K562 (cell line): ENCODE results near the gene SPTBN2. TPM values are rescaled to one million over a fixed set of nuclear protein-coding genes. Genes with fewer than 3 reads are reported as not detected.

Experiments used
- ATAC-seq: fragments of 200-7000 bp; cut with Tn5 transposase; 3 replicates; pipeline ENCODE4 v1.9.1; 2020; ENCODE audit warnings: moderate library complexity
- BruUV-seq: library from RNA; stranded (reverse); fragments of 400-500 nt; replicated peaks from 2 replicates; lab custom pipeline; 2021; lab: Mats Ljungman, UMichigan
- CTCF ChIA-PET: fragments of 300-600 bp; formaldehyde crosslinking; extraction: SDS; loops from one replicate; lab custom pipeline; 2021; ENCODE audit warnings: low intra/inter-chr PET ratio; lab: Yijun Ruan, JAX
- POLR2A ChIA-PET: fragments of 300-600, 350-650 bp; sonication (Branson Sonifier 250); formaldehyde crosslinking; extraction: SDS; loops from one replicate; lab custom pipeline; 2021; ENCODE audit warnings: antibody characterized with exemption, inconsistent platforms; lab: Yijun Ruan, JAX
- DNase-seq, 4 experiments: peaks; one replicate each; pipeline versions ENCODE4 v3.0.0 to v3.0.0-alpha.2; 2011 to 2018; ENCODE audit warnings: low spot score in 3 of 4, mixed read lengths in 3 of 4; ENCODE audit errors: extremely low read depth in 1 of 4
- FAIRE-seq: peaks from 2 replicates; lab custom pipeline; 2011; peaks lifted over from hg19 to GRCh38; lab: Jason Lieb, UNC
- H2AFZ ChIP-seq: 2 replicates; pipeline ENCODE4 v1.6.0; 2011; ENCODE audit warnings: low read depth, low read length, control low read depth, inconsistent platforms
- H3K27ac ChIP-seq: fragments of 200-600 bp; 3 replicates; pipeline ENCODE4 v1.8.0; 2011; ENCODE audit warnings: low read depth, mild to moderate bottlenecking, control low read depth, inconsistent platforms, low read length, moderate library complexity, mixed read lengths; ENCODE audit errors: extremely low read depth
- H3K27me3 ChIP-seq, 2 experiments: fragments of 300-600 bp in 1 of 2; 2 replicates in 1 of 2; 3 replicates in 1 of 2; pipeline versions ENCODE4 v1.6.0 to v1.8.0; 2011; ENCODE audit warnings: inconsistent platforms in 2 of 2, low read length in 2 of 2, mild to moderate bottlenecking in 1 of 2, mixed read lengths in 1 of 2, moderate library complexity in 1 of 2; ENCODE audit not compliant: control insufficient read depth in 2 of 2, insufficient read depth in 2 of 2
- H3K36me3 ChIP-seq: fragments of 300-600 bp; 3 replicates; pipeline ENCODE4 v1.8.0; 2011; ENCODE audit warnings: mild to moderate bottlenecking, low read length, inconsistent platforms; ENCODE audit not compliant: control insufficient read depth, insufficient read depth
- H3K4me1 ChIP-seq, 2 experiments: fragments of 200-600 bp in 1 of 2; replicated peaks in 1 of 2; 2 replicates in 1 of 2; 3 replicates in 1 of 2; pipeline versions ENCODE4 v1.5.1 to v1.8.0; 2011; ENCODE audit warnings: inconsistent platforms in 2 of 2, low read length in 2 of 2, mild to moderate bottlenecking in 1 of 2, mixed read lengths in 1 of 2, moderate library complexity in 1 of 2; ENCODE audit not compliant: control insufficient read depth in 2 of 2, insufficient read depth in 2 of 2
- H3K4me2 ChIP-seq: 2 replicates; pipeline ENCODE4 v1.6.1; 2011; ENCODE audit warnings: low read length, control low read depth, inconsistent platforms, mixed read lengths; ENCODE audit not compliant: insufficient read depth
- H3K4me3 ChIP-seq: fragments of 200-600 bp; sonication (generic), shearing (Covaris generic); 2 replicates; pipeline ENCODE4 v1.5.1; 2016; ENCODE audit warnings: control low read depth, inconsistent platforms
- H3K79me2 ChIP-seq: fragments of 200-600 bp; 3 replicates; pipeline ENCODE4 v1.8.0; 2011; ENCODE audit warnings: low read length, inconsistent platforms; ENCODE audit not compliant: control insufficient read depth, insufficient read depth
- H3K9ac ChIP-seq, 2 experiments: 2 replicates each; pipeline versions ENCODE4 v1.6.0 to v1.6.1; 2011; ENCODE audit warnings: low read depth in 2 of 2, low read length in 2 of 2, control low read depth in 1 of 2, inconsistent platforms in 1 of 2, mild to moderate bottlenecking in 1 of 2, mixed read lengths in 1 of 2; ENCODE audit not compliant: insufficient read depth in 1 of 2
- H3K9me1 ChIP-seq: one replicate; pipeline ENCODE4 v1.6.0; 2011; ENCODE audit warnings: inconsistent platforms, mild to moderate bottlenecking, low read length, moderate library complexity; ENCODE audit not compliant: control insufficient read depth, insufficient read depth
- H3K9me3 ChIP-seq: replicated peaks from 2 replicates; pipeline ENCODE4 v1.5.1; 2011; ENCODE audit warnings: low read depth, low read length, inconsistent platforms; ENCODE audit not compliant: control insufficient read depth, insufficient read depth
- H4K20me1 ChIP-seq: replicated peaks from 2 replicates; pipeline ENCODE4 v1.6.1; 2011; ENCODE audit warnings: low read length, inconsistent platforms, mixed read lengths; ENCODE audit not compliant: control insufficient read depth, insufficient read depth
- E2F6 ChIP-seq, 2 experiments: IDR thresholded peaks; 2 replicates each; pipeline ENCODE4 v1.6.1; 2011; ENCODE audit warnings: borderline replicate concordance in 1 of 2, control low read depth in 1 of 2, low read depth in 1 of 2, low read length in 1 of 2, mild to moderate bottlenecking in 1 of 2, mixed read lengths in 1 of 2, moderate library complexity in 1 of 2; ENCODE audit not compliant: insufficient read depth in 1 of 2, insufficient read length in 1 of 2, poor library complexity in 1 of 2, severe bottlenecking in 1 of 2; ENCODE audit errors: extremely low read depth in 1 of 2
- FUS ChIP-seq: fragments of 200-400 bp; formaldehyde crosslinking; optimal IDR thresholded peaks from 2 replicates; pipeline ENCODE3; 2017; ENCODE audit warnings: low read depth, low read length
- HMG20B ChIP-seq: fragments of 250-450 bp; sonication (Bioruptor Pico); IDR thresholded peaks from 2 replicates; pipeline ENCODE4 v1.5.0; 2021; ENCODE audit warnings: mild to moderate bottlenecking
- NUFIP1 ChIP-seq: fragments of 450-650 bp; IDR thresholded peaks from 2 replicates; pipeline ENCODE4 v1.6.1; 2018; ENCODE audit not compliant: partially characterized antibody
- TRIM25 ChIP-seq: fragments of 450-650 bp; IDR thresholded peaks from 2 replicates; pipeline ENCODE4 v1.7.0; 2016; ENCODE audit warnings: borderline replicate concordance
- ZNF217 ChIP-seq: sonication (generic); formaldehyde crosslinking; IDR thresholded peaks from 2 replicates; pipeline ENCODE4 v1.8.0; 2022; ENCODE audit warnings: mild to moderate bottlenecking, missing genetic modification reagents
- ZNF274 ChIP-seq: IDR thresholded peaks from 2 replicates; pipeline ENCODE4 v1.6.1; 2011; ENCODE audit warnings: low read depth, mild to moderate bottlenecking, low read length, moderate library complexity, borderline replicate concordance
- ZNF561 ChIP-seq: fragments of 450-650 bp; formaldehyde crosslinking; conservative IDR thresholded peaks from 2 replicates; pipeline ENCODE4 v1.4.0; 2020; ENCODE audit warnings: mild to moderate bottlenecking, moderate library complexity
- WGBS: fragments of 100-300 bp; shearing (Covaris generic); methylation state at CpG from one replicate; pipeline ENCODE4 v1.1.6; 2016; ENCODE audit warnings: low coverage, mixed read lengths; ENCODE audit not compliant: insufficient coverage; ENCODE audit errors: missing lambda C conversion rate; 5-methylcytosine and 5-hydroxymethylcytosine counted together
- in situ Hi-C: fragments of 300-500 bp; cut with MboI; formaldehyde crosslinking; loops from 4 replicates; pipeline ENCODE4 v1.15.0; 2018; ENCODE audit warnings: inconsistent platforms, mixed read lengths
- intact Hi-C: fragments of 100-400 bp; cut with micrococcal nuclease; formaldehyde crosslinking; loops from 2 replicates; pipeline ENCODE4 v1.14.2; 2022
- polyA plus RNA-seq, 8 experiments: library from polyadenylated mRNA; depleted of rRNA in 4 of 8; stranded (reverse) in 5 of 8; unstranded in 3 of 8; fragments of >200 nt; fragmentation: Nextera tagmentation in 2 of 8; fragmentation: Illumina TruSeq in 1 of 8; extraction: Ambion mirVana in 2 of 8; extraction: Trizol in 1 of 8; gene quantifications; 2 replicates each; pipeline versions ENCODE4 v1.2.1 to v1.2.3, GENCODE V29; 2011 to 2014; ENCODE audit warnings: inconsistent platforms in 1 of 8, missing spikeins in 1 of 8
- total RNA-seq, 7 experiments: library from RNA; depleted of rRNA in 6 of 7; stranded (reverse); fragments of >200 nt in 6 of 7; fragmentation: Illumina TruSeq in 2 of 7; extraction: Trizol in 2 of 7; gene quantifications; 2 replicates each; pipeline versions ENCODE4 v1.2.1 to v1.2.3, GENCODE V29; 2011 to 2021; ENCODE audit warnings: low replicate concordance in 1 of 7
- TF ChIP-seq, protein P1 (sequence below): fragments of 200-800 bp; sonication (Bioruptor generic); IDR thresholded peaks from 2 replicates; pipeline ENCODE4 v1.6.1; 2017; ENCODE audit warnings: missing genetic modification characterization, missing compliant biosample characterization
- TF ChIP-seq, protein P2 (sequence below): fragments of 250-450 bp; sonication (Bioruptor Pico); IDR thresholded peaks from 2 replicates; pipeline ENCODE4 v1.6.1; 2021; ENCODE audit warnings: mild to moderate bottlenecking
- TF ChIP-seq, protein P3 (sequence below): fragments of 450-650 bp; IDR thresholded peaks from 2 replicates; pipeline ENCODE4 v1.6.1; 2018; ENCODE audit warnings: mild to moderate bottlenecking, low read depth; ENCODE audit not compliant: partially characterized antibody
- TF ChIP-seq, protein P4 (sequence below): fragments of 450-650 bp; formaldehyde crosslinking; IDR thresholded peaks from 2 replicates; pipeline ENCODE4 v1.4.0; 2022; ENCODE audit warnings: mild to moderate bottlenecking, moderate library complexity

Gene SPTBN2
- total and polyA plus RNA-seq, 9 of the 15 experiments (the other 6 are each of a cell fraction or from before 2014, with no cell fraction given), result 0.38 to 56.5 (median 19.7) TPM

DNA sequence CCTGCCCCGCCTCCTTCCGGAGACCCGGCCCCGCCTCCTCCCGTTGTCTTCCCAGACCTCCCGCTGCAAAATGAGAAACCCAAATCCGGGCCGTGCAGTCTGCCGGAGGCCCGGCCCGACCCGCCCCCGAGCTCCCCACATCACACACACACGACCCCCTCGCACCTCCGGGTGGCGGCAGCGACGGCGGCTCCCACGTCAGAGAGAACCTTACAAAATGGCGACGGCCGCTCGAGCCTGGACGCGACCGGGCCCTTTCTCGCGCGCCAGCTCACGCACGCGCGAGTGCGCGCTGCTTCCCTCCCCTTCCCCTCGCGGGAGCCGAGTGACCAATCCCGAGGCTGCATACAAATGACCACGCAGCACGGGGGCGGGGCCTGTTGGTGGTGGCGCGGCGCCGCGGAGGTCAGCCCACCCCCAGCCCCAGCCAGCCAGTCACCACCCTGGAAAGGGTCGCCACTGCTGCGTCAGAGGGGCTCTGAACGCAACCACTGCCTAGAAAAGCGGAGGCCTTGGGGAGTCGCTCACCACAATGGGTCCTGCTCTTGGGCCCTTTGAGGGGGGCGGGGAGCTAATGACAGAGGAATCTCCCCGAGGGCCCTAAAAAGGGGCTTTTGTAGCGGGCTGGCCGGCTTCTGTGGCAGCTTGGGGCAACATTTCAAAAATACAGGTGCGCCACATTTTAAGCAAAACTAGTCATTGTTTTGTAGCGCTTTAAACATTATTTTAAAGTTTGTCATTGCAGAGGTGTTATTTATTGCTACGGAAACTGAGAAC lies 51.2 kb downstream of the SPTBN2 start, which contains the start of gene RBM4B:
Gene RBM4B (minus strand): TSS at position 289 of the 777 bp plus-strand sequence. CDS start 808 bp downstream, outside the sequence.
- peak within 1 kb of the TSS; percentile 93 for H3K27ac ChIP-seq
- peaks cover 40% of the 10 kb centered on the region for H3K79me2 ChIP-seq
- peak within 1 kb of the TSS; percentile 94 for H2AFZ ChIP-seq
- in situ Hi-C loops, result no loop called here
- no peaks in the 10 kb centered on the region for H3K27me3 ChIP-seq
- ChIA-PET POLR2A (interaction anchor here (0.5 to 2.4 kb wide), 40 partner anchors 8 to 365 kb away, joined by 3 to 18 read pairs (median 4); partner anchors contain the start of genes ACTN3, DPP3, RBM4 and ZDHHC24), CTCF (interaction anchor here (0.9 to 5.0 kb wide), 7 partner anchors 99 to 365 kb away, joined by 3 to 139 read pairs (median 5); no protein-coding TSS in a partner anchor)
- WGBS, result under 1% methylated on average over 49 of the region's 61 CpGs
- peak; percentile 92 for FAIRE-seq
- no peaks in the 10 kb centered on the region for H3K9me3 ChIP-seq
- peak; percentile 97 for ATAC-seq
- peak; percentile 98 to 99 (median 98) for DNase-seq
- no TSS peak for BruUV-seq
- H3K9me1 ChIP-seq, result no peaks in the 10 kb centered on the region
- H3K9ac ChIP-seq, result peak within 1 kb of the TSS; percentile 90 to 94
- H3K4me1 ChIP-seq, result peaks cover 21 to 31% of the 10 kb centered on the region in 2 experiments; a peak in 4 of 5 replicates
- no peaks in the 10 kb centered on the region for H4K20me1 ChIP-seq
- H3K4me2 ChIP-seq, result peak within 1 kb of the TSS; percentile 94
- peak within 1 kb of the TSS; percentile 59 for H3K4me3 ChIP-seq
- intact Hi-C loops, result loop anchor here (1.0 to 5.0 kb wide), 6 partner anchors 85 to 269 kb away; partner anchors contain the start of genes CCDC87, CCS, DPP3 and MRPL11
- peaks cover 20% of the 10 kb centered on the region for H3K36me3 ChIP-seq
- no peak for TF ChIP-seq FUS
- TF ChIP-seq ZNF561 (CRISPR knock-in tag), result no peak
- TF ChIP-seq, protein P1, sequence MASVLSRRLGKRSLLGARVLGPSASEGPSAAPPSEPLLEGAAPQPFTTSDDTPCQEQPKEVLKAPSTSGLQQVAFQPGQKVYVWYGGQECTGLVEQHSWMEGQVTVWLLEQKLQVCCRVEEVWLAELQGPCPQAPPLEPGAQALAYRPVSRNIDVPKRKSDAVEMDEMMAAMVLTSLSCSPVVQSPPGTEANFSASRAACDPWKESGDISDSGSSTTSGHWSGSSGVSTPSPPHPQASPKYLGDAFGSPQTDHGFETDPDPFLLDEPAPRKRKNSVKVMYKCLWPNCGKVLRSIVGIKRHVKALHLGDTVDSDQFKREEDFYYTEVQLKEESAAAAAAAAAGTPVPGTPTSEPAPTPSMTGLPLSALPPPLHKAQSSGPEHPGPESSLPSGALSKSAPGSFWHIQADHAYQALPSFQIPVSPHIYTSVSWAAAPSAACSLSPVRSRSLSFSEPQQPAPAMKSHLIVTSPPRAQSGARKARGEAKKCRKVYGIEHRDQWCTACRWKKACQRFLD (CRISPR knock-in tag), result no peak
- TF ChIP-seq HMG20B, result no peak
- no peak for TF ChIP-seq TRIM25
- no peak for TF ChIP-seq ZNF217
- no peak for TF ChIP-seq NUFIP1
- TF ChIP-seq ZNF274, result no peak
- TF ChIP-seq, protein P2, sequence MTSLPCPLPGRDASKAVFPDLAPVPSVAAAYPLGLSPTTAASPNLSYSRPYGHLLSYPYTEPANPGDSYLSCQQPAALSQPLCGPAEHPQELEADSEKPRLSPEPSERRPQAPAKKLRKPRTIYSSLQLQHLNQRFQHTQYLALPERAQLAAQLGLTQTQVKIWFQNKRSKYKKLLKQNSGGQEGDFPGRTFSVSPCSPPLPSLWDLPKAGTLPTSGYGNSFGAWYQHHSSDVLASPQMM, result no peak
- TF ChIP-seq E2F6 (IDR thresholded peaks at IDR 0.05; ENCODE audit: borderline replicate concordance in 1 of 2, extremely low read depth in 1 of 2, insufficient read depth in 1 of 2, insufficient read length in 1 of 2, low read depth in 1 of 2, low read length in 1 of 2, poor library complexity in 1 of 2, severe bottlenecking in 1 of 2), result peak; percentile 85 to 89
- TF ChIP-seq, protein P3, sequence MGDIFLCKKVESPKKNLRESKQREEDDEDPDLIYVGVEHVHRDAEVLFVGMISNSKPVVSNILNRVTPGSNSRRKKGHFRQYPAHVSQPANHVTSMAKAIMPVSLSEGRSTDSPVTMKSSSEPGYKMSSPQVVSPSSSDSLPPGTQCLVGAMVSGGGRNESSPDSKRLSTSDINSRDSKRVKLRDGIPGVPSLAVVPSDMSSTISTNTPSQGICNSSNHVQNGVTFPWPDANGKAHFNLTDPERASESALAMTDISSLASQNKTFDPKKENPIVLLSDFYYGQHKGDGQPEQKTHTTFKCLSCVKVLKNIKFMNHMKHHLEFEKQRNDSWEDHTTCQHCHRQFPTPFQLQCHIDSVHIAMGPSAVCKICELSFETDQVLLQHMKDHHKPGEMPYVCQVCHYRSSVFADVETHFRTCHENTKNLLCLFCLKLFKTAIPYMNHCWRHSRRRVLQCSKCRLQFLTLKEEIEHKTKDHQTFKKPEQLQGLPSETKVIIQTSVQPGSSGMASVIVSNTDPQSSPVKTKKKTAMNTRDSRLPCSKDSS, result no peak
- TF ChIP-seq, protein P4, sequence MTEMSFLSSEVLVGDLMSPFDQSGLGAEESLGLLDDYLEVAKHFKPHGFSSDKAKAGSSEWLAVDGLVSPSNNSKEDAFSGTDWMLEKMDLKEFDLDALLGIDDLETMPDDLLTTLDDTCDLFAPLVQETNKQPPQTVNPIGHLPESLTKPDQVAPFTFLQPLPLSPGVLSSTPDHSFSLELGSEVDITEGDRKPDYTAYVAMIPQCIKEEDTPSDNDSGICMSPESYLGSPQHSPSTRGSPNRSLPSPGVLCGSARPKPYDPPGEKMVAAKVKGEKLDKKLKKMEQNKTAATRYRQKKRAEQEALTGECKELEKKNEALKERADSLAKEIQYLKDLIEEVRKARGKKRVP (CRISPR knock-in tag), result no peak; the same call in 1 of the 2 replicates
